IPS-11a (cell line): Measurements from ENCODE around the gene ADAMTS2.
A peak's percentile ranks its signal among the peaks of the same experiment; 100 is the strongest.
"Not testable (repeated sequence)": the region's sequence is repeated elsewhere in the genome, so short reads cannot be mapped to it uniquely, and the experiment has no call there.

Experiments used
- H3K4me3 ChIP-seq: one replicate; pipeline ENCODE4 v1.5.1; 2013; ENCODE audit warnings: low read depth, low read length, control low read depth

ADAMTS2 gene

DNA sequence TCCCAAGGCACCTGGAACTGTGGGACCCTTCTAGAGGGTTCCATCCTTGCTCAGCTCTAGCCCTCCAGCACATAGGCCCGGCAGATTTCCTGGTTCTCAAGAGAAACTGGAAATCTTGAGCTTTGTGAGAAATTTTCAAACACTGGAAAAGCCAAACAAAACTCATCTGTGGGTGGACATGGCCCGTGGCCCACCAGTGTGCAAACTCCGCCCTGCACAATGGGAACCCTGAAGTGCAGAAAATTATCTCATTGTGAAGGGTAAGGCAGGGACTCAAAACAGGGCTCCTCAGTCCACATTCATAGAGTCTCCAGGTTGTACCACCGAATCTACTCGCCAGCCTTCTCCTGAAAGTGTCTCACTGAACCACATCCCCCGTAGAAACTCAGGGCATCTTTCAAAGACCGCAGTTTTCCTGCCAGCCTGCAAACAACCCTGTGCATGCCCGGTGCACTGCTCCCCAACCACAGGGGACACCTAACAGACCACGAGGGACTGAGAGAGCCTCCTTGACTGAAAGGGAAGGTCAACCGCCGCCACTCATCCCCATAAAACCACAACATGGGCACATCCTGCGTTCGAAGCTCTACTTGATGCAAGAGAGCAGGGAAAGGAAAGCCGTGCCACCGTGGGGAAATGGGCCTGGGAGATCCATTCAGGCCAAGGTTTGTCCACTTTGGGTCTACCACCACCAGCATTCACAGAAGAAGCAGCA, 18.1 kb downstream of the ADAMTS2 start:
- H3K4me3 ChIP-seq: no peak overlapping the region

DNA sequence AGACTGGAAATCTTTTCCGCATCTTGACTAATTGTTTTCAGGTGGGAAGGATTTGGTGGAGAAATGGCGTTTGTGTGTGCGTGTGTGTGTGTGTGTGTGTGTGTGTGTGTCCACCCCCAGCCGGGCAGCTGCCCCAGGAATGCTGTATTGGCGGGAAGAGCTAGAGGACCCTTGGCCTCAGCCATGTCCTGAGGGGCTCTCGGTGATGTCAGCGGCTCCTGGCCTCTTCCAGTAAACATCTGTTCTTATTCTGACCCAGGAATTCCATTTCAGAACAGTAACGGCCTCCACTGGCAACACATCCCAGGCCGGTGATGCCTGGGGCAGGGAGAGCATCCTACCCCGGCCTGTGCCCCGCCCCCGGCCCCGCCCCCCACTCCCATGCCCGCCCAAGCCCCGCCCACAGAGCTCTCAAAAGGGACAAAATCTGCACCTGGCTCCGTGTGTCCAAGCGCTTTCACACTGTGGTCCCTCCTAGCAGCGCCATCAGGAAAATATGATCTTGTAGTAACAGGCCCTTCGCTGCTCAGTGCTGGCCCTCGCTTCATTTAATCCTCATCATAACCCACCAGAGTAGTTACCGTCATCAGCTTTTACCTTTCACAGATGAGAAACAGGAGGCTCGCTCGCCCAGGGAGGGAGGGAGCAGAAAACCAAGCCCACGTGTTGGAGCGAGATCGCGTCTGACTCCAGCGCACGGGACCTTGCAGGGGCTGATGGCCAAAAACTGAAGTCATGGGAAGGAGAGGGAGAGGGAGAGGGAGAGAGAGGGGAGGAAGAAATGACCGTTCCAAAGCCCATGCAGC, 18.9 kb downstream of the ADAMTS2 start:
- H3K4me3 ChIP-seq: peak overlapping the region; percentile 20

- H3K4me3 ChIP-seq: no peak overlapping the region
Observed at GRCh38 chr5:179325296-179326031, 19.8 kb downstream of the ADAMTS2 start.

DNA sequence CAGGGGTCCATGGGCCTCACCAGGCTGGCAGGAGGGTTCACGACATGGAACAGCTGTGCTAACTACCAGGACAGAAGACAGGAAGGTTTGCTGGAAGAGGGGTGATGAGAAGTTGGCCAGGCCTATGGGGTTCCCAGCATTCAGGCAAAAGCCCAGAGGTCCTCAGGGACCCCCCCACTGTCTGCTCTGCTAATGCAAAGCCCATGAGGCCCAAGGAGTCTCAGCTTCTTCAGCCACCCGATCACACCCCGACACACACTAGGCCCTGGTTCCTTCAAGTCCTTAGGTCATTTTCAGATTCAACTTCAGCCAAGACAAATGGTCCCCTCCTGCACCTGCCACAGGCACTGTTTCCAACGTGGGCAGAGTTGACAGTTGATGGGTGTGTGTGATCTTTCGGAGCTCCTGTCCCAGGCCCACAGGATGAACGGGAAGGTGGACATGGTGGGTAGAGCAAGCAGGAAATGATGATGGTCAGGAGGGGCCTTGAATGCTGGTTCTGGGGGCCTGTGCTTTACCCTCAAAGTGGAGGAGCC, 20.4 kb downstream of the ADAMTS2 start:
- H3K4me3 ChIP-seq: no peak overlapping the region

DNA sequence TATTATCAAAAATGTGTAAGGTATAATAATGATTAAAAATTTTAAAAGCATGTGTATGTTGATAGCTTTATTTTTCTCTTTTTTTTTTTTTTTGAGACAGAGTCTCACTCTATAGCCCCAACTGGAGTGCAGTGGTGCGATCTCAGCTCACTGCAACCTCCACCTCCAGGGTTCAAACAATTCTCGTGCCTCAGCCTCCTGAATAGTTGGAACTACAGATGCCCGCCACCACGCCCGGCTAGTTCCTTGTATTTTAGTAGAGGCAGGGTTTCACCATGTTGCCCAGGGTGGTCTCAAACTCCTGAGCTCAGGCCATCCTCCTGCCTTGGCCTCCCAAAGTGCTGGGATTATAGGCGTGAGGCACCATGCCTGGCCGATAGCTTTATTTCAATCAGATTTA, 20.9 kb downstream of the ADAMTS2 start:
- H3K4me3 ChIP-seq: not testable (repeated sequence)

GRCh38 chr5:179323026-179323870, 22.0 kb downstream of the ADAMTS2 start:
- no peak overlapping the region for H3K4me3 ChIP-seq

DNA sequence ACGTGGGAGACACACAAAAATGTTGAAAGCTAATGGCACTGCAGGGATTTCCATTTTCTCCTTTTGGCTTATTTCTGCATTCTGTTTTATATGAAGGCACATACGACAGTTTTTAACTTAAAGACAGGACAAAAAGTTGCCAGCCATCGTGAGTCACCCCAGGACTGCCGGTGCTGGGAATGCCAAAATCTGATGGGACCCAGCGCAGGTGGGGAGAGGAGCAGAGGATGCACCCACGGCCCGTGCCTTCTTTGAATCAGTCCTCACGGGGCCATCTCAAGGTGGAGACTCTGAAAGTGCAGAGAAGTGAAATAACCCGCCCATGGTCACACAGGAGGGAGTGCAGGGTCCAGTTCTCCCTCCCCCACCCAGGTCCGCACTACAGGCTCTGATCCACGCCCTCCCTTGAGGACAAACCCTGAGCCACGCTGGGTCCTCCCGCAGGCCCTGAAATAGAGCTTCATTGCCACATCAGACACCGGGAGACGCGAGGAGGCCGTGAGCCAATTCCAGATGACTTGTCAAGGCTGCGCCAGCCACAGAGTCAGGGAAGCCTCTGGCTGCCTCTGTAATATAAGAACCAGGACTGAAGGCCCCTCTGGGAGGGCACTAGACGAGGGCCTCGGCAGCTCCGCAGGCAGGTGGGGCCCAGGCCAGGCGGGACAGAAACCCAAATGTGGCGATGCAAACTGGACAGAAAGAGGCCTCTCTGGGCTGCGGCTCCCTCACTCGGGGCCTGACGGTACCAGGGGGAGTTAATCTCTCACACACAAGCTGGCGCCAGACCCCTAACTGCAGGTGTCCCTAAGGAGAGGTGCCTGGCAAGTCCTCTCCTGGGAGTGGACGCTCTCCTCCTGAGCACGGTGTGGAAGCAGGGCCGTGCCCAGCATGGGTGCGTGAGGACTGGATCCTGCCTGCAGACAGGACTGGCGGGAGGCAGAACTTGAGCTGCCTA, 22.9 kb downstream of the ADAMTS2 start:
- H3K4me3 ChIP-seq: no peak overlapping the region

DNA sequence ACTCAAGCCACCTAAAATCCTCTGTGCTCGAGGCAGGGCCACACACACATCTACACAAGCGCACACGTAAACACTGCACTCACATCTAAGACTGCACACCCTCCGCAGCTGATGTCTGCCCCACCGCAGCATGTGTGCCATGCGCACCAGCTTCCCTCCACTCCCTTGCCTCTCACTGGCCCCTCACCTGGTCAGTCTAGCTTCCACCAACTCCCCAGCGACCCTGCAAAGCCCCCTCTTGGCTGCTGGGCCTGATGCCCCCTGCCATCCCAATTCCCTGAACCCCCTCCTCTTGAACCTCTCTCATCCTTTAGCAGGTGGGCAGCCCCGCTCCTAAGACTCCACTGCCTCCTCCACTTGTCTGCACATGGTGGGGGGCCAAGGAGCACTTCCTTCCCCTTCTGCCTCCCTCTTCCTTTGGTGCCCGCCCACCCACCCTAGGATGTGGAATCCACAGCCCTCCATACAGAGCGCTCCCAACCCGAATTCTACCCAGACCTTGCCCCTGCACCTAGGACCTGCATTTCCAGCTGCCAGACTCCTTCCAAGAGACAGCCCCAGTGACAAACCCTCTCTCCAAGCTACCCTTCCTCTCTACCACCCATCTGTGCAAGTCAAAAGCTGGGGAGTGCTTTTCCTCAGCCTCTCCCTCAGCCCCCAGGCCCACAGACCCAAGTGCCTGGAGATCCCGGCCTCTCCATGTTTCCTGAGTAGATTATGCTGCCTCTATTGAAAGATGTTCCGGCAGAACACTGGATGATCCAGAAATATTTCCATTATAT, 23.9 kb downstream of the ADAMTS2 start:
- H3K4me3 ChIP-seq: no peak overlapping the region

DNA sequence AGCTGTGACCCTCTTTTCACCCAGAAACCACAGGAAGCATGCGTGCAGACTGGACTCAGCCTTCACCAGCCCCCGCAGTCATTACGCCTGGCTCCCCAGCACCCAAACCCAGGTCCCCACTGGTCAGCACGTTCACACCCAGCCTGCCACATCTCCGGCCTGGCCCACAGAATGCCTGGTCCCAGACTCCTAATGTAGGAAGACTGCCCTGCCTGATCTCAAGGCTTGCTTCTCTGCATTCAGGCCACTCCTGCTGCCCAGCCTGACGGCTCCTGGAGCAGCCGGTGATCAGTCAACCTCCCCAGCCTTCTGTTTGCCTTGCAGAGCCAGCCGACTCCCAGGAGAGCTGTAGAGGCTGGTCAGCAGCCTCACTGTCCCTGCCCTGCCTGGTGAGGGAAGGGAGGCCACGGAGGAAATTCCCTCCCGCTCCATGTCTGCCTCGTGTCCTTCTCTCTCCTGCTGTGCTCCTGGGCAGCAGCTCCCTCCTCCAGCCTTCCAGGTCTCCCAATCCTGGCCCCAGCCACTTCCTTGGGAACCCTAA, 25.4 kb downstream of the ADAMTS2 start:
- no peak overlapping the region for H3K4me3 ChIP-seq

GRCh38 chr5:179319123-179319522, 26.1 kb downstream of the ADAMTS2 start:
- no peak overlapping the region for H3K4me3 ChIP-seq

- H3K4me3 ChIP-seq: no peak overlapping the region
Observed at GRCh38 chr5:179318221-179318955, 26.9 kb downstream of the ADAMTS2 start.

DNA sequence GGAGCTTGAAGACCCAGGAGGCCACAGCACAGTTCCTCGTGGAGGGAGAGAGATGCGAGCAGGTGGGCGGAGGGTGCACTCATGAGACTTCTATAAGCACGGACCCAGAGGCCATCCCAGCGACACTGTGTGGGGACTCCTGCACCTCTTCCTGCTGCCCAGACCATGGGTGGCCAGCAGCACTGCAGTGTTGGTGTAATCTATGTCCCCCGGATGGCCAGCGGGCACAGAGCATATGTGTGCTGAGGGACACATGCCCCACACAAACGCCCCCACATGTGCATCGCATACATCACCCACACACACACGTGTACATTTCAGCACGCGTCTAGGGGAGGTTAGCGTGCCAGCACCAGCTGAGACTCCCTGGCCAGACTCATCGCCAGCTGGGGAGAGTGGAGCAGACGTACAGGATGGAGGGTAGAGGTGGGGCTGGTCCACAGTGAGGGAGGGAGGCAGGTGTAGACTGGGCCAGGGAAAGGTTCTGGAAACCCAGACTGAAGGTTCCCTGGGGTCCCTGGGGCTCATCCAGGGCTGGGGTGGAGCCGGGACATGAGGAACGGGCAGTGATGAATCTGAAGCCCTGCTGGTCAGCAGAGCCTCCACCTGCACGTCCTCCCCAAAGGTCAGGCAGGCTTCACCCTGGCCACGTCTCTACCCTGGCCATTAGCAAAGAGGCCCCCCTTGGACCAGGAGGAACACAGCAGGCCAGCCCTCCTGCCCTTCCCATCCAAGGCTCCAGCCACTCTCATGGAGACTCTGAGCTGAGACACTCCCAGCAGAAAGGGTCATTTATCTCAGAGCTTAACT, 27.6 kb downstream of the ADAMTS2 start:
- H3K4me3 ChIP-seq: no peak overlapping the region

- H3K4me3 ChIP-seq: no peak overlapping the region
Observed at GRCh38 chr5:179316982-179317381, 28.3 kb downstream of the ADAMTS2 start.

GRCh38 chr5:179316111-179316551, 29.1 kb downstream of the ADAMTS2 start:
- no peak overlapping the region for H3K4me3 ChIP-seq

DNA sequence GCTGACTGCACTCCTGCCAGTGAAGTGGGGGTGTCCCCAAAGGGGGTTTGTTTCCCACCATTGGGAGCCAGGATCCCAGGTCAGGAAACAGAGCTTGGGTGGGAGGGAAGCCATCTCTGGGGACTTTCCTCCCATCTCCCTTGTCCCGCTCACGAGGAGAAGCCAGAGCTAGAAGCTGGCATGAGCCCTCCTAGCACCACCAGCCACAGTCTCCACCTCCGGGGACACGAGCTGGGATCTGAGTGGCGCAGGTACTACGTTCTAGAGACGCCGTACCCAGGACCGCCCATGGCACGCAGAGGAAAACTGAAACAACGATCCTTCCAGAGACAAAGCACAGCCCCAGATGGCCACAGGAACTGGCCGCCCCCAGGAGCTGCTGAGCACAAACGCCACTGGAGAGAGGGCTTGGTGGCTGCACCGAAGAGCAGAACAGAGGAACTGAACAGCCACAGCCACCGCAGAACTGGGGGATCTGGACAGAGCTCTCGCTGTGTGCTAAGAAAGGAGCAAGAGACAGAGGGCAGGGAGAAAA, 29.8 kb downstream of the ADAMTS2 start:
- no peak overlapping the region for H3K4me3 ChIP-seq

DNA sequence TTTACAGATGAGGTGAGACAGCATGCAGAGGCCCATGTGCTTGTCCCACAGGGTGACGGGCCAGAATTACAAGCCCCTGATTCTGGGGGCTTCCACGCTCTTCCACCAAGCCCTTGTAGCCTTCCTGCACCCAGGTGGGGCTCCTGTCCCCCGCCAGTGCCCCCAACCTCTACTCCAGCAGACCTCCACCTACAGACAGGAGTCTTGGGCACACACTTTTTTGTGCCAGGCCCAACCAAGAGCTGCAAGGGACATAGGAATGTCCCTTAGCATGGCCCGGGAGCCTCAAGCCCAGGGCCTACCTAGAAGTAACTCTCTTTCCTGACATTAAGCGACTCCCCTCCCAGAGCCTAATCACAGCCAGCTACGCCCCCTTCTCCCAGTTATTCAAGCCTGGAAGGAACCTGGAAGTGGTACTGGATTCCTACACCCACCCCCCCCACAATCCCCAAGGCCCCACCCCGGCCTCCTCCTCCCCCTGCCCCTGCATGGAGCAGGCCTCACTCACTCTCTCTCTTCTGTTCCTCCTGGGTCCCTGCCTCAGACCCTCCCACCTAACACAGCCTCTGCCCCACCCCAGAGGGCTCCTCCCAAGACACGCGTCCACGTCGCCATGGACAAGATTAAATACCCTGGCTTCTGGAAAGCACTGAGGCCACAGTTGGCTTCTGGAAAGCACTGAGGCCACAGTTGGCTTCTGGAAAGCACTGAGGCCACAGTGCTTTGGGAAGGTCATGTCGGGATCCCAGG, 30.5 kb downstream of the ADAMTS2 start:
- no peak overlapping the region for H3K4me3 ChIP-seq
